HCEC 1CT (cell line): ENCODE results near the gene CACFD1.

Experiments
- DNase-seq: peaks from one replicate; pipeline ENCODE4 v3.0.0-alpha.2; 2017

The CACFD1 gene

GRCh38 chr9:133505901-133506652 lies 46.3 kb downstream of the CACFD1 start:
- DNase-seq: no peak

GRCh38 chr9:133506653-133507038 lies 46.9 kb downstream of the CACFD1 start:
- DNase-seq: peak; percentile 58

DNA sequence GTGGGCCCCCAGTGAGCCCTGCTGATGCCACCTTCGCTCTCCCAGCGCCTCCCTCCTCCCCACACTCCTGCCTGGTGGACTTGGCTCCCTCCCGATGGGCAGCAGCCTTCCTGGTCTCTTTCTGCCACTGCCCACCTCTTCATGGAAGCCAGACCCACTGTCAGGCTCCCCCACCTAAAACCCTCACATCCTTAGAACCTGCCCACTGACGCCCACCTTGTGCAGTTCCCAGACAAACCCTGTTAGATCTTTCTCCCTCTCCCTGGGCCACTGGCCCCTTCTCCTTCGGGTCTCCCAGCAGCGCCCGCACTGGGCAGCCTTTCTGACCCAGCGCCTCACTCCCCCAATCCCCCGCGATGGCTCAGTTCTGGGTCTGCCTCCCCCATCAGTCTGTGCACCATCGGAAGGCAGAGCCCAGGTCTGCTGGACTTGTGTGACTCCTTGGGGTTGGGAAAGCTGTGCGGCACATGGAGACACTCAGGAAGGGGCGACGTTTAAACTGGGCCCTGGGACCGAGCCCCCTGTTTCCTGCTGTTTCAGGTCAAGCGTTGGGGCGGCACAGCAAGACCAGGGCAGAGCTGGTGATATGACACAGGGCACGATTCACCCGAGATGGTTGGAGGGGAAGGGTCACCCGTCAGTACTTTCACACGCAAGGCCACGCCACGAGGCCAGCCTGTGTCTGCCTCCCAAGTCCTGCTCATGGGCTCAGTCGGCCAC lies 47.6 kb downstream of the CACFD1 start:
- DNase-seq: no peak

GRCh38 chr9:133508046-133508445 lies 48.3 kb downstream of the CACFD1 start:
- DNase-seq: no peak

DNA sequence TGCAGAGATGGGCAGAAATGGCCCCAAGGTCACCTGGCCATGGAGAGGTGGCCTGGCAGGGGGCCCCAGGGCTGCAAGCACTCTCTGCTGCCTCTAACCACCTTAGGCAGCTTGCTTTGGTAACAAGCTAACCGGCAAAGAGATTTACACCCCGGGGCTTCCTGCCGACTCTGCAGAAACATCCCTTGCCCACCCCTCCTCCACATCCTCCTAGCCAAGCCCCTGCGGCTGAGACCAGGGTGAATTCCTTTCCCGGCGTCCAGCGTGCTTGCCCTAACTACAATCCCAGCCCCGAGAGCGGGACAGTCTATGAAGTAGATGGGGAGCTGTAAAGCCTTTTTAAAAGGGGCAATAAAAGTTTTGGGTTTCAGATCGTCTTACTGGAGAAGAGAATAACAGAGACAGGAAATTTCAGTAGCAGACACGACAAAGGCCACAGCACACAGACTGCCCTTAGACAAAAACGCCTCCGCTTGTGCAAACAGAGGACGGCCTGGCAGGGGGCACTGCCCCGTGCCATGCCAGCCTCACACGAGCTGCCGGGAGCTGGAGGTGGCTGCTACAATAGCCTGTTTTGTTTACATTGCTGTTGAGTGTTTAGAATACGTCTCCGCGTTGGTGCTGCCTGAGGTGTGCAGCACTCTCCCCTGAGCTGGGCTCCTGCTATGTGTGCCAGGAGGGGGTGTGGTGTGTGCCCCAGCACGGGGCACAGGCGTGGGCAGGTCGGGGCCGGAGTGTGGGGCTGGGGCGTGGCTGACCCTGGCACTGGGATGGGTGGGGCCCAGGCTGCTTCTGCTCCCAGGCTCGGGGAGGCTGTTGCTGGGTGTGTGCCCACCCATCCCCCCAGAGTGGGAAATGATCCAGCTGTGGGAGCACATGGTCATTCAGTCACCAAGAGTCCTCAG lies 49.7 kb downstream of the CACFD1 start:
- DNase-seq: no peak

GRCh38 chr9:133510926-133511505 lies 51.2 kb downstream of the CACFD1 start:
- DNase-seq: no peak

GRCh38 chr9:133511607-133512006 lies 51.8 kb downstream of the CACFD1 start:
- no peak for DNase-seq

- DNase-seq: no peak
These were observed 52.8 kb downstream of the CACFD1 start for GRCh38 chr9:133512253-133513213.

GRCh38 chr9:133513214-133514100 lies 53.7 kb downstream of the CACFD1 start:
- DNase-seq: no peak

DNA sequence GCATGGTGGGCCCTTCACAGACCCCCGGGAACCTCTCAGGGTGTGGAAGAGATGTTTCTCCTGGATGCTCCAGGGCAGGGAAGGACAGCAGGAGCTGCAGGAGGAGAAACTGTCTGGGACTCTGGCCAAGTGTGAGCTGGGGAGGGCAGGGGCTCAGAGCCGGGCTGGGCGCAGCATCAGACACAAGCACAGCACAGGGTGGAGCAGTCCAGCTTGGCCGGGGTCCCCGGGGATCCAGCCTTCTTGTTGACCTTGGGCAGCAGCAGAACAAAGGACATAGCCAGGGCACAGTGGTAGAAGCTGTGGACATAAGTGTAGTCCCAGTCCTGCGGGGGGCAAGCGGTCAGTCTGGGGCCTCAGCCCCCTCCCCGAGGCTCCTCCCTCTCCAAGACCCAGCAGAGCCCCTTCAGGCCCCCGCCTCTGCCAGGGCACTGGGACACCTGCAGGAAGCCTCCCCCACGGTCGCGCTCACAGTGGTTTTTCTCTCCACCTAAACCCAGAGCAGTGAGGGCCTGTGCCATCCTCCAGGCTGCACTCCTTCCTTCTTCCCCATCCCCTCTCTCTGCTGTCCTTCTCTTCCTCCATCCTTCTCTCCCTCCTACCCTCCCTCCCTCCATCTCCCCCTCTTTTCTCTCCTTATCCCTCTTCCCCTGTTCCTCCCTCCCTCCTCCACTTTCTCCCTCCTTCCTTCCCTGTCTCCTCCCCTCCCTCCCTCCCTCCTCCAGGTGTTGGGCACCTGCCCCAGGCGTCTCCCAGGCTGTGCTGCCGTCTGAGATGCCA lies 54.9 kb downstream of the CACFD1 start:
- DNase-seq: no peak

- no peak for DNase-seq
These were observed 55.4 kb downstream of the CACFD1 start for GRCh38 chr9:133515240-133515610.

- no peak for DNase-seq
These were observed 56.0 kb downstream of the CACFD1 start for GRCh38 chr9:133515615-133516255.

GRCh38 chr9:133516256-133516960 lies 56.6 kb downstream of the CACFD1 start:
- DNase-seq: no peak

DNA sequence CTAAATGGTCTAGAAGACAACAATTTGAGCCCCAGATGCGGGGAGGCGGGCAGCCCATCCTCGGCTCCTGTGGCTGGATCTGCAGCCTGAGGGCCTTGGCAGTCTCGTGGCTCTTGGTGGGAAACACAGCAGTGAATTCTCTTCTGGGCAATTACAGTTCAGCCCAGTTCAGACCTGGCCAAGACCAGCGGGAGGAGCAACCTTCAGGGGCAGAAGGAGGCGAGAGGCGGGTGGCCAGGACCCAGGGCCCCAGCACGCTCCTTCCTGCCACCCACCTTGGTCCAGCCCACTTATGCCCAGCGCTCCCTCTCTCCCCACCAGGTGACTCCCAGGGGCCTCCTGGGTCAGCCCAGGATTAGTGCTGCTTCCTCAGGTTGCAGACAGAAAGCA lies 57.2 kb downstream of the CACFD1 start:
- no peak for DNase-seq

DNA sequence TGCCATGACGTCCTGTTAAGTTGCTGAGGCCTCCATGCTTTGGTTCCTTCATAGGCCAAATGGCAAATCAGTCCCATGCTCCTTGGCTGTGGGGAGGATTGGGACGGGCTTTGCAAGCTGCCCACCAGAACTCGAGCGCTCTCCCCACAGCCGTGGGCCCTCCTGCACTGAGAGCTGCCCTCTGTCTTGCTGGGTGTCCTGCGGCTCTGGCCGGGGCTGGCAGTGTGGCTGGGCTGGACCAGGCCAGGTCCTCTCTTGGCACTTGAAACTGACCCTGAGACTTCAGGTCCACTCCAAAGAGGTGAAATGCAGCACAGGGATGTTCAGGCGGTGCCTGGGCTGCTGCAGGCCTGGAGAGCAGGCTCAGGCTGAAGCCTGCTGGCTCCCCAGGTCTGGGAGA lies 57.9 kb downstream of the CACFD1 start:
- DNase-seq: no peak

- DNase-seq: no peak
These were observed 58.4 kb downstream of the CACFD1 start for GRCh38 chr9:133518200-133518599.

DNA sequence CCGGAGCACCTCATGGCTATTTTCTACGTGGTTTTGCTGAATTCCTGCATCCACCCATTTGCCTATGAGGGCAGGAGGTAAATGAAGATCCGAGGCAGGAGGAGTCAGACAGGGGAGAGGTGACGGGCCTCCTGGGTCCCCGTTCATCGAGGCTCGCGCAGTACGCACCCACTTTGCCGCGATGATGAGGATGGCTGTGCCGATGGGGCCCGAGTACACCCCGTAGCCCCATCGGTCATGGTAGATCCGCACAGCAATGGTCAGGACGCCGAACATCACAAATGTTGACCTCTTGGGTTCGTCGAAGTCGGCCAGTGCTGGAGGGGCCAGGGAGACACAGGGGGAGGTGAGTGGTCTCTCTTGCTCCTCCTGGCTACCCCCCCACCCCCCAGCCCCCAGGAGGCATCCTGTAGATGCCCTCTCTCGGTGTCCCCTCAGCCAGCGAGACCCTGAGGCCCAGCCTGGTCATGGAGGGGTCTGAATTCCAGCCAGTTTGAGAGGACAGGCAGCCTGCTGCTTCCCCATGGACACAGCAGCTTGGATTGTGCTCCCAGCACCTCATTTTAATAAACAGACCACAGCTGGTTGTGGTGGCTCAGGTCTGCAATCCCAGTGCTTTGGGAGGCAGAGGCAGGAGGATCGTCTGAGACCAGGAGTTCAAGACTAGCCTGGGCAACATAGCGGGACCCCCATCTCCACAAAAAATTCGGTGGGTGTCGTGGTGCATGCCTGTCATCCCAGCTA lies 59.1 kb downstream of the CACFD1 start:
- no peak for DNase-seq

GRCh38 chr9:133519693-133520092 lies 59.9 kb downstream of the CACFD1 start:
- no peak for DNase-seq
